HepG2 (cell line): ENCODE data around the gene ANKRD53. TPM values are rescaled to one million over a fixed set of nuclear protein-coding genes. Genes with fewer than 3 reads are reported as not detected.

Source experiments
- IRF2 ChIP-seq: IDR thresholded peaks from 2 replicates; pipeline ENCODE4 v1.6.1; 2018; ENCODE audit warnings: missing genetic modification reagents, missing compliant biosample characterization
- KAT8 ChIP-seq: IDR thresholded peaks from 2 replicates; pipeline ENCODE4 v1.6.1; 2016; ENCODE audit warnings: missing genetic modification reagents, missing compliant biosample characterization
- MEIS2 ChIP-seq: sonication (generic); formaldehyde crosslinking; IDR thresholded peaks from 2 replicates; pipeline ENCODE4 v1.9.0; 2021; ENCODE audit warnings: mild to moderate bottlenecking, missing genetic modification reagents
- NONO ChIP-seq, 2 experiments: fragments of 450-650 bp in 1 of 2; sonication (generic) in 1 of 2; formaldehyde crosslinking in 1 of 2; IDR thresholded peaks in 1 of 2; conservative IDR thresholded peaks in 1 of 2; 2 replicates each; pipeline versions ENCODE4 v1.6.1 to v1.8.0; 2017 to 2022; ENCODE audit warnings: mild to moderate bottlenecking in 1 of 2, missing genetic modification reagents in 1 of 2, moderate library complexity in 1 of 2
- PAX8 ChIP-seq: sonication (generic); formaldehyde crosslinking; IDR thresholded peaks from 2 replicates; pipeline ENCODE4 v1.8.0; 2022; ENCODE audit warnings: mild to moderate bottlenecking, missing genetic modification reagents, borderline replicate concordance
- RCOR2 ChIP-seq: IDR thresholded peaks from 2 replicates; pipeline ENCODE4 v1.6.1; 2016; ENCODE audit warnings: missing biosample characterization, missing genetic modification reagents
- RORA ChIP-seq: sonication (generic); formaldehyde crosslinking; IDR thresholded peaks from 2 replicates; pipeline ENCODE4 v1.5.0; 2020; ENCODE audit warnings: mild to moderate bottlenecking, missing genetic modification reagents, moderate library complexity
- TCF7 ChIP-seq: sonication (generic); IDR thresholded peaks from 2 replicates; pipeline ENCODE4 v1.6.1; 2016; ENCODE audit warnings: antibody characterized with exemption, low read depth
- THYN1 ChIP-seq: sonication (generic); formaldehyde crosslinking; IDR thresholded peaks from 2 replicates; pipeline ENCODE4 v1.8.1; 2023; ENCODE audit warnings: low read depth, mild to moderate bottlenecking, moderate library complexity, missing genetic modification reagents, borderline replicate concordance
- ZFP36L2 ChIP-seq: sonication (generic); formaldehyde crosslinking; IDR thresholded peaks from 2 replicates; pipeline ENCODE4 v1.4.0; 2020; ENCODE audit warnings: missing genetic modification reagents
- ZMYM4 ChIP-seq: sonication (generic); formaldehyde crosslinking; IDR thresholded peaks from 2 replicates; pipeline ENCODE4 v1.8.1; 2023; ENCODE audit warnings: mild to moderate bottlenecking, missing genetic modification reagents
- ZNF101 ChIP-seq: sonication (generic); formaldehyde crosslinking; IDR thresholded peaks from 2 replicates; pipeline ENCODE4 v1.4.0; 2020; ENCODE audit warnings: mild to moderate bottlenecking, low read depth, missing genetic modification reagents, borderline replicate concordance
- ZNF350 ChIP-seq: sonication (generic); formaldehyde crosslinking; IDR thresholded peaks from 2 replicates; pipeline ENCODE4 v1.4.0; 2020; ENCODE audit warnings: mild to moderate bottlenecking, low read depth, missing genetic modification reagents, borderline replicate concordance
- polyA plus RNA-seq, 8 experiments: library from polyadenylated mRNA; depleted of rRNA in 3 of 8; stranded (reverse) in 7 of 8; unstranded in 1 of 8; fragments of >200 nt; fragmentation: Illumina TruSeq in 4 of 8; extraction: Trizol in 4 of 8; gene quantifications; 2 replicates each; pipeline versions ENCODE4 v1.2.1 to v1.2.3, GENCODE V29; 2011 to 2016; ENCODE audit warnings: low read depth in 4 of 8, missing spikeins in 1 of 8, mixed read lengths in 1 of 8; ENCODE audit not compliant: insufficient read depth in 1 of 8
- total RNA-seq, 5 experiments: library from RNA; depleted of rRNA; stranded (reverse); fragments of >200 nt; fragmentation: Illumina TruSeq; extraction: Trizol; gene quantifications; 2 replicates each; pipeline ENCODE4 v1.2.3, GENCODE V29; 2016; ENCODE audit warnings: low read depth in 1 of 5
- TF ChIP-seq, protein P1 (sequence below): sonication (generic); formaldehyde crosslinking; IDR thresholded peaks from 2 replicates; pipeline ENCODE4 v1.4.0; 2020; ENCODE audit warnings: missing genetic modification reagents
- TF ChIP-seq, protein P2 (sequence below): sonication (generic); formaldehyde crosslinking; IDR thresholded peaks from 2 replicates; pipeline ENCODE4 v1.8.0; 2022; ENCODE audit warnings: missing genetic modification reagents, low read depth, mild to moderate bottlenecking, borderline replicate concordance
- TF ChIP-seq, protein P3 (sequence below): sonication (generic); formaldehyde crosslinking; IDR thresholded peaks from 2 replicates; pipeline ENCODE4 v1.5.1; 2020; ENCODE audit warnings: missing genetic modification reagents, mild to moderate bottlenecking, borderline replicate concordance
- TF ChIP-seq, protein P4 (sequence below): sonication (generic); formaldehyde crosslinking; IDR thresholded peaks from 2 replicates; pipeline ENCODE4 v1.4.0; 2020; ENCODE audit warnings: missing genetic modification reagents

ANKRD53 gene
- total and polyA plus RNA-seq, 2 of the 13 experiments (the other 11 are each of a cell fraction or from before 2014, with no cell fraction given): 0.15 TPM; not detected in 1

DNA sequence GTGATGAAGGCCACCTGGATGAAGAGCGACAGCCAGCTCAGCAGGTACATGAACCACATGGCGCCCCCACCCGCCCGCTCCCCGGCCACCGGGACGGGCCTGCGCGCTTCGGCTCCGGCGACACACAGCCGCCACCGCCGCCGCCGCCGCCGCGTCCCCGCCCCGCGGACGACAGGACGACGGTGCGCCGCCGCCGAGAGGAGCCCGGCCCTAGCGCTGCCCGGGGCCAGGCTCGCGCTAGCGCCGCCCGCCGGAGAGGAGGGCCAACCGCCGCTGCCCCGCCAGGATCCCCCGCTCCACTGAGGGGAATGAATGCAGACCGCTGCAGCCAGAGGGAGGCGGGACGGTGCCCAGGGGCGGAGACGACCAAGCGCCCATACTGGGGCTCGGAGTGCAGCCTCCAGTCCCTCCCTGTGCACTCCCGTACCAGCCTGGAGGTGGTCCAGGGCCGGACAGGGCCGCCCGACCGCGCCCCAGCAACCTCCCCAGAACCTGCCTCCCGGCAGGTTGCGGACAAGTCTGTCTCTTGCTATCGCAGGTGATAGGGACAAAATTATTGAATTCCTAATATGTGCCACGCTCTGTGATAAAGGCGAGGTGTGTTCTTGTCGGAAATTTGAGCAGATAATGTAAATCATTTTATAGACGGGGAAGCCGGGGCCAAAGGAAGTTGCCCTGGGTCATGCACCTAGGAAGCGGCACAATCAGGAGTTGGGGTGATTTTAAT is 16.4 kb downstream of the ANKRD53 start, which contains the start of gene TEX261 (continued):
- TF ChIP-seq, protein P1, sequence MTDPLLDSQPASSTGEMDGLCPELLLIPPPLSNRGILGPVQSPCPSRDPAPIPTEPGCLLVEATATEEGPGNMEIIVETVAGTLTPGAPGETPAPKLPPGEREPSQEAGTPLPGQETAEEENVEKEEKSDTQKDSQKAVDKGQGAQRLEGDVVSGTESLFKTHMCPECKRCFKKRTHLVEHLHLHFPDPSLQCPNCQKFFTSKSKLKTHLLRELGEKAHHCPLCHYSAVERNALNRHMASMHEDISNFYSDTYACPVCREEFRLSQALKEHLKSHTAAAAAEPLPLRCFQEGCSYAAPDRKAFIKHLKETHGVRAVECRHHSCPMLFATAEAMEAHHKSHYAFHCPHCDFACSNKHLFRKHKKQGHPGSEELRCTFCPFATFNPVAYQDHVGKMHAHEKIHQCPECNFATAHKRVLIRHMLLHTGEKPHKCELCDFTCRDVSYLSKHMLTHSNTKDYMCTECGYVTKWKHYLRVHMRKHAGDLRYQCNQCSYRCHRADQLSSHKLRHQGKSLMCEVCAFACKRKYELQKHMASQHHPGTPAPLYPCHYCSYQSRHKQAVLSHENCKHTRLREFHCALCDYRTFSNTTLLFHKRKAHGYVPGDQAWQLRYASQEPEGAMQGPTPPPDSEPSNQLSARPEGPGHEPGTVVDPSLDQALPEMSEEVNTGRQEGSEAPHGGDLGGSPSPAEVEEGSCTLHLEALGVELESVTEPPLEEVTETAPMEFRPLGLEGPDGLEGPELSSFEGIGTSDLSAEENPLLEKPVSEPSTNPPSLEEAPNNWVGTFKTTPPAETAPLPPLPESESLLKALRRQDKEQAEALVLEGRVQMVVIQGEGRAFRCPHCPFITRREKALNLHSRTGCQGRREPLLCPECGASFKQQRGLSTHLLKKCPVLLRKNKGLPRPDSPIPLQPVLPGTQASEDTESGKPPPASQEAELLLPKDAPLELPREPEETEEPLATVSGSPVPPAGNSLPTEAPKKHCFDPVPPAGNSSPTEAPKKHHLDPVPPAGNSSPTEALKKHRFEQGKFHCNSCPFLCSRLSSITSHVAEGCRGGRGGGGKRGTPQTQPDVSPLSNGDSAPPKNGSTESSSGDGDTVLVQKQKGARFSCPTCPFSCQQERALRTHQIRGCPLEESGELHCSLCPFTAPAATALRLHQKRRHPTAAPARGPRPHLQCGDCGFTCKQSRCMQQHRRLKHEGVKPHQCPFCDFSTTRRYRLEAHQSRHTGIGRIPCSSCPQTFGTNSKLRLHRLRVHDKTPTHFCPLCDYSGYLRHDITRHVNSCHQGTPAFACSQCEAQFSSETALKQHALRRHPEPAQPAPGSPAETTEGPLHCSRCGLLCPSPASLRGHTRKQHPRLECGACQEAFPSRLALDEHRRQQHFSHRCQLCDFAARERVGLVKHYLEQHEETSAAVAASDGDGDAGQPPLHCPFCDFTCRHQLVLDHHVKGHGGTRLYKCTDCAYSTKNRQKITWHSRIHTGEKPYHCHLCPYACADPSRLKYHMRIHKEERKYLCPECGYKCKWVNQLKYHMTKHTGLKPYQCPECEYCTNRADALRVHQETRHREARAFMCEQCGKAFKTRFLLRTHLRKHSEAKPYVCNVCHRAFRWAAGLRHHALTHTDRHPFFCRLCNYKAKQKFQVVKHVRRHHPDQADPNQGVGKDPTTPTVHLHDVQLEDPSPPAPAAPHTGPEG (CRISPR knock-in tag): peak; percentile 51; the same call in 1 of the 2 replicates
- TF ChIP-seq, protein P2, sequence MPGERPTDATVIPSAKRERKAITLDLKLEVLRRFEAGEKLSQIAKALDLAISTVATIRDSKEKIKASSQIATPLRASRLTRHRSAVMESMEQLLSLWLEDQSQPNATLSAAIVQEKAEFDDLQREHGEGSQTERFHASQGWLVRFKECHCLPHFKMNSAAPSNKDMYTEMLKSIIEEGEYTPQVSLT (CRISPR knock-in tag): no peak; the same call in 1 of the 2 replicates
- TF ChIP-seq THYN1 (CRISPR knock-in tag) (no peak), ZMYM4 (peak; percentile 98), IRF2 (CRISPR knock-in tag) (peak; percentile 87), ZNF101 (peak; percentile 44; the same call in 1 of the 2 replicates), RCOR2 (CRISPR knock-in tag) (no peak), RORA (CRISPR knock-in tag) (no peak), ZFP36L2 (CRISPR knock-in tag) (no peak), MEIS2 (CRISPR knock-in tag) (peak; percentile 68), PAX8 (0 out of 2 replicates have a peak, but pooled peaks have one; percentile 72), NONO (IDR thresholded peaks at IDR 0.05) (no peak), NONO (CRISPR knock-in tag; conservative IDR thresholded peaks at IDR 0.05) (peak; percentile 82; the same call in 1 of the 2 replicates), TCF7 (no peak), KAT8 (CRISPR knock-in tag) (peak; percentile 69; the same call in 1 of the 2 replicates), ZNF350 (CRISPR knock-in tag) (peak; percentile 46; the same call in 1 of the 2 replicates)
- TF ChIP-seq, protein P3, sequence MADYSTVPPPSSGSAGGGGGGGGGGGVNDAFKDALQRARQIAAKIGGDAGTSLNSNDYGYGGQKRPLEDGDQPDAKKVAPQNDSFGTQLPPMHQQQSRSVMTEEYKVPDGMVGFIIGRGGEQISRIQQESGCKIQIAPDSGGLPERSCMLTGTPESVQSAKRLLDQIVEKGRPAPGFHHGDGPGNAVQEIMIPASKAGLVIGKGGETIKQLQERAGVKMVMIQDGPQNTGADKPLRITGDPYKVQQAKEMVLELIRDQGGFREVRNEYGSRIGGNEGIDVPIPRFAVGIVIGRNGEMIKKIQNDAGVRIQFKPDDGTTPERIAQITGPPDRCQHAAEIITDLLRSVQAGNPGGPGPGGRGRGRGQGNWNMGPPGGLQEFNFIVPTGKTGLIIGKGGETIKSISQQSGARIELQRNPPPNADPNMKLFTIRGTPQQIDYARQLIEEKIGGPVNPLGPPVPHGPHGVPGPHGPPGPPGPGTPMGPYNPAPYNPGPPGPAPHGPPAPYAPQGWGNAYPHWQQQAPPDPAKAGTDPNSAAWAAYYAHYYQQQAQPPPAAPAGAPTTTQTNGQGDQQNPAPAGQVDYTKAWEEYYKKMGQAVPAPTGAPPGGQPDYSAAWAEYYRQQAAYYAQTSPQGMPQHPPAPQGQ (CRISPR knock-in tag): peak; percentile 96; the same call in 1 of the 2 replicates
- TF ChIP-seq, protein P4, sequence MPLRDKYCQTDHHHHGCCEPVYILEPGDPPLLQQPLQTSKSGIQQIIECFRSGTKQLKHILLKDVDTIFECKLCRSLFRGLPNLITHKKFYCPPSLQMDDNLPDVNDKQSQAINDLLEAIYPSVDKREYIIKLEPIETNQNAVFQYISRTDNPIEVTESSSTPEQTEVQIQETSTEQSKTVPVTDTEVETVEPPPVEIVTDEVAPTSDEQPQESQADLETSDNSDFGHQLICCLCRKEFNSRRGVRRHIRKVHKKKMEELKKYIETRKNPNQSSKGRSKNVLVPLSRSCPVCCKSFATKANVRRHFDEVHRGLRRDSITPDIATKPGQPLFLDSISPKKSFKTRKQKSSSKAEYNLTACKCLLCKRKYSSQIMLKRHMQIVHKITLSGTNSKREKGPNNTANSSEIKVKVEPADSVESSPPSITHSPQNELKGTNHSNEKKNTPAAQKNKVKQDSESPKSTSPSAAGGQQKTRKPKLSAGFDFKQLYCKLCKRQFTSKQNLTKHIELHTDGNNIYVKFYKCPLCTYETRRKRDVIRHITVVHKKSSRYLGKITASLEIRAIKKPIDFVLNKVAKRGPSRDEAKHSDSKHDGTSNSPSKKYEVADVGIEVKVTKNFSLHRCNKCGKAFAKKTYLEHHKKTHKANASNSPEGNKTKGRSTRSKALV (CRISPR knock-in tag): no peak
